ENCODE measurements around the gene HSD17B7.
A peak's percentile ranks its signal among the peaks of the same experiment; 100 is the strongest.
"Not testable (repeated sequence)": the region's sequence is repeated elsewhere in the genome, so short reads cannot be mapped to it uniquely, and the experiment has no call there.

HSD17B7 gene, protein sequence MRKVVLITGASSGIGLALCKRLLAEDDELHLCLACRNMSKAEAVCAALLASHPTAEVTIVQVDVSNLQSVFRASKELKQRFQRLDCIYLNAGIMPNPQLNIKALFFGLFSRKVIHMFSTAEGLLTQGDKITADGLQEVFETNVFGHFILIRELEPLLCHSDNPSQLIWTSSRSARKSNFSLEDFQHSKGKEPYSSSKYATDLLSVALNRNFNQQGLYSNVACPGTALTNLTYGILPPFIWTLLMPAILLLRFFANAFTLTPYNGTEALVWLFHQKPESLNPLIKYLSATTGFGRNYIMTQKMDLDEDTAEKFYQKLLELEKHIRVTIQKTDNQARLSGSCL

GRCh38 chr1:162790303-162790984, at the start of gene HSD17B7:
HSD17B7 (plus strand) TSS chr1:162790702; CDS start chr1:162790801, 99 bp downstream.
- DNase-seq: peak; percentile 60

DNA sequence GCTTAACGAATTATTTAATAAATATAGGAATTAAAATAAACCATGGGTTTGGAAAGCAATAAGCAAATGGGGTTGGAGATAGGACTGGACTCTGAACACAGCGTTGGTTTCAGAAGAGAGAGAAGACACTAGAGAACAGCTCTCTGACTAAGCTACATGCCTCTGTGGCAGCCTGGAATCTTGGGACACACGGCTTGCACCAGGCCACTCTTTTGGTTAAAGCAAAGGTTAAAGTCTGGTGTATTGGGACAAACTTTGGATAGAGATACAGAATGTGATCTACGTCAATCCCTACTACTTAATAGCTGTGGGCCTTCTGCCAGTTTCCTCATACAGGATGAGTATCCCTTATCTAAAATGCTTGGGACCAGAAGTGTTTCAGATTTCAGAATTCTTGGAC, 49.7 kb upstream of the HSD17B7 start:
- no peak for DNase-seq

GRCh38 chr1:162741574-162741973, 48.9 kb upstream of the HSD17B7 start:
- no peak for DNase-seq

DNA sequence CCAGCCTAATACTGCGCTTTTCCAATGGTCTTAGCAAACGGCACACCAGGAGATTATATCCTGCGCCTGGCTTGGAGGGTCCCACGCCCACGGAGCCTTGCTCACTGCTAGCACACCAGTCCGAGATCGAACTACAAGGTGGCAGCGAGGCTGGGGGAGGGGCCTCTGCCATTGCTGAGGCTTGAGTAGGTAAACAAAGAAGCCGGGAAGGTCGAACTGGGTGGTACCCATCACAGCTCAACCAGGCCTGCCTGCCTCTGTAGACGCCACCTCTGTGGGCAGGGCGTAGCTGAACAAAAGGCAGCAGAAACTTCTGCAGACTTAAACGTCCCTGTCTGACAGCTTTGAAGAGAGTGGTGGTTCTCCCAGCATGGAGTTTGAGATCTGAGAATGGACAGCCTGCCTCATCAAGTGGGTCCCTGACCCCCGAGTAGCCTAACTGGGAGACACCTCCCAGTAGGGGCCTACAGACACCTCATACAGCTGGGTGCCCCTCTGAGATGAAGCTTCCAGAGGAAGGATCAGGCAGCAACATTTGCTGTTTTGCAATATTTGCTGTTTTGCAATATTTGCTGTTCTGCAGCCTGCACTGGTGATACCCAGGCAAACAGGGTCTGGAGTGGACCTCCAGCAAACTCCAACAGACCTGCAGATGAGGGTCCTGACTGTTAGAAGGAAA, 44.1 kb upstream of the HSD17B7 start:
- DNase-seq: not testable (repeated sequence)

GRCh38 chr1:162753001-162753658, 37.4 kb upstream of the HSD17B7 start:
- DNase-seq: no peak

DNA sequence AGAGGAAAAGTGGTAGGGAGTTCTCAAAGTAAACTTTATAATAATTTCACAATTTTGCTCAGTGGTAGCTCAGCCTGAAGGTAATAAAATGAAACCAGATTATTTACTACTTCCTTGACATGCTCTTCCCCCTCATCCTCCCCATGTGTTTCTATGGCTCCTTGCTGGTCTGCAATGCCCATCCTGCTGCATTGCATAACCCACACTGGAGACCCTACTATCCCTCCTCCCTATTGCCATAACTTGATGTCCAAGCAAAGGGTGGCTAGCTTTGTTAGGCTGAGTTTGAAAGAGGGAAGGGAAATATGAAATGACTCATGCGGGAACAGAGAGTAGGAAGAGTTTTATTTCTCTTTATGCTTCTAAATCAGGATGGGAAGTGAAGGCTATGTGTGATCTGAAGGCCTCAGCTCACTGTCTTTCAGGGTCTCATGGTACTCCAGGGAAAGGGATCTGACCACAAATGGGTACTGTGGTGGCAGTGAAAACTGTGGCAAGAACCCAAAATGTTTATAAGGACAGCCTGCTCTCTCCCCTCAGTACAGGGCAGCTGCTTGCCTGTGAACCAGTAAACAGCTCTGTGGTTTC, 36.4 kb upstream of the HSD17B7 start:
- no peak for DNase-seq

DNA sequence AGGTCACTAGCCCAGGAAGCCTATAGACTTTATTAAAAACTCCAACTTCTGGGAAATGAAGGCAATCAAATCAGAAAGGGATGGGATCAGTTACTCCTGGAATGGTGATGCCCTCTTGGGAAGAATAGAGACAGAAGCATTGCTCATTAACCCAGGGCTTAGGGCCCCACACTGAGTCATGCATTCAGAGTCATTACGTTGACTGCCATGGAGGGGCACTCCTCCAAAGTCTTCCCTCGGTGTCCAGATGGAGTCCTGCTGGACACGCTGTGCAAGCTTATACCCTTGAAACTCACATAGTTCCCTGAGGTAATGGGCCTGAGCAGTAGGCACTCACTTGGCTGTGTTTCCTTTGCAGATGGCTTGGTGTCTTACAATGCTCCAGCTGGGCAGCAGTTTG, 35.2 kb upstream of the HSD17B7 start:
- no peak for DNase-seq

GRCh38 chr1:162756523-162756922, 34.0 kb upstream of the HSD17B7 start:
- DNase-seq: no peak

- DNase-seq: no peak
Measured at GRCh38 chr1:162757476-162757875, 33.0 kb upstream of the HSD17B7 start.

DNA sequence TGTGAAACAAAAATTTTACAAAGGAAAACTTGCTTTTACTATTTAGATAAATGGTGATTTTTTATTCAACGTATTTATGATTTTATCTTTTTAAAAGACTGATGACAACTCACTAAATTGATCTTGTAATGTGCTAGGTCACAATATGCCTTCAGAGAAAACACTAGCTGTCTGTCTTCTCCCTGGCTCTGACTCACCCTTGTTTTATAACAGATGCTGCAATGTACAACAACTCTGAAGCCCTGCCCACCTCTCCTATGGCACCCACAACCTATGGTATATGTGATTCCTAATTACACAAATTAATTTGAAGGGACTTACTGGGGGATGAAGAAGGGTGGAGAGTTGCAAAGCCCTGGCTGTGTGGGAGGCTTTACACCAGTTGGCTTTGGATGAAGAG, 24.7 kb upstream of the HSD17B7 start:
- DNase-seq: no peak

DNA sequence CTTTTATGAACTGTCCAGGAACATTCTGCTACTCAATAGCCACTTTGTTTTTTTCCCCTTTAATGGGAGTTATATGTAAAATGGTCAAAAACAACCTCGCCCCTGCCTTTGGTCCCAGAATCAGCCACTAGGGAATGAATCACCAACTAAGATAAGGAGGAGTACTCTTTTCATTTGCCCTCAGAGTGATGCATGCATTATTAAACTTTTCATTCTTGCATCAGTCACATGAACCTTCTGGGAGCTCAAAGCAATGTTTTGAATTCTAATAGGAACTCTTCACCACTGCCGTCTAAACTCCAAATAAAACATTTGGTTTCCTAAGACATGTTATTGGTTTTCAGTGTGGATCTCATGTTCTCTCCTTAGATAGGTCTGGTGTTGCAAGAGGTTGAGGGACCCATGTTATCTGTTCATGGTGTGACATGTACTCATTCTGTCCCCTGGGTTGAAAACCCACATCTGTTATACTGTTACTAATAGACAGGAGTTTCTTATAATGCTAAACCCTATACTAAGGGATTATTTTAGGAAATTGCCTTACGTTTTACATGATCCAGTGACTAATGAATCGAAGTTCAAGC, 17.8 kb upstream of the HSD17B7 start:
- no peak for DNase-seq

DNA sequence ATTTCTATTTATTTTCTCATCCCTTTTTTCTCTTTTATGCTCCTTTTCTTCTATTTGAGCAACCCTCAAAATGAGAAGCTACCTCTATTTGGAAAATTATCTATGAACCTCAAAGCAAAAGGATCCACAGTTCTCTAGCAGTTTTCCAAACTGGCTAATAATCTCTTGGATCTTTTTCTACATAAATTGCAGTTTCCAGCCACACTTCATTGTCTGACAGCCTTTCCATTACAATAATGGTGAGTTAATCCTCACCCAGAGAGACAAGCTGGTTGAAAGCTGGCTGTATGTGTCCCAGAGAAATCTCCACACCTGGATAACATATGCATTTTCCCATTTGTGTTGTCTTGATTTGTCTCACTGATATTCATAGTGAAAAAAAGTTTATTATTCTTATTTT, 16.5 kb upstream of the HSD17B7 start:
- DNase-seq: no peak

- DNase-seq: no peak
Measured at GRCh38 chr1:162779043-162779442, 11.5 kb upstream of the HSD17B7 start.

DNA sequence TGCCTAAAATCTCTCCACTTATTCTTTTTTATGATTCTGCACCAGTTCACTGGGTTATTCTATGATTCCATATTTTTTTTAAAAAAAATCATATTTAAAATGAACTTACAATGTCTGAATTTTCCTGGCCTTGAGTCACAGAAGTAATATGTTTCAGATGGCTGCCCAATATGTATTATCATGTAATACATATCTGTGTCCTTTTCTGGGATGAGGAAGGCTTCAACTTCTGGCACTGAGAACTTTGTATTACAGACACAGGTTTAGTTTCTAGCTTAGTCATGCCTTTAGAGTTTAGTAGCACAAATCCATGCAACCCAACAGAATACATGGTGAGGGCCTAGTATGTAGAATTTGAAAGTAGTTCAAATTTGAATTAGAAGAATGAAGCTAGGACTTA, 7.8 kb upstream of the HSD17B7 start:
- DNase-seq: no peak

DNA sequence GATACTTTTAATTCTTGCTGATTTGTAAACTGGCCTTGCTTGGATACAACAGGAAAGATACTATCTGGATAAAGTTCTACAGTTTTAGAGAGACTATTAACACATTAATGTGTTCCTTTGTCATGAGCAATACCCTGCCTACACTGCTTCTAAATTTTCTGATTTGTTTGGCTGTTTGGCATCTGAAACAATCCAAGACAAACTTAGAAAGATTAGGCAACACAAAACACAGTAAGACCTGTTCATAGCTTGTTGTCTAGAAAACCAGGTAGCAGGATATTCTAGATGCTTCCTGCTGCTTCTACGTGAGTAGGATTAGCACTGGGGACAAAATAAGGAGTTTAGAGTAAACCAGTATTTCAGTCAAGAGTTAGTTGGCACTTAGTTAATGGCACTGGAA, 5.6 kb upstream of the HSD17B7 start:
- not testable (repeated sequence) for DNase-seq

DNA sequence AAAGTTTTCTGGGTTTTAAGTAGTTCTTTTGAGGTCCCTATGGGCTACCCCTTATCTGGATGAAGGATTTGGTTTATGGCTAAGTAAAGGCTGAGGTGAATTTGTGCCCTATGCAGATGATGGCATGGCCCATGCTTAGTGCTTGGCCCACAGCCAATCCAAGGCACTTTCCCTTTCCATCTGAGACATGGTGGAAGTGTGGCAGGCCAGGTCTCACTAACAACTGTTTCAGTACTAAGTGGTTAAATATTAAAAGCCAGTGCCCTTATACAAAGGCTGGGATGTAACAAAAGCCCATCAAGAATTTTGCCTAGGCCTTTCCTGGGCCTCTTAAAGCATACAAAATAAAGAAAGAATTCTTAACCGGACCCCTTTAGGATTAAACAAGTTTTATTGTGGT, 1.7 kb upstream of the HSD17B7 start:
- DNase-seq: not testable (repeated sequence)

DNA sequence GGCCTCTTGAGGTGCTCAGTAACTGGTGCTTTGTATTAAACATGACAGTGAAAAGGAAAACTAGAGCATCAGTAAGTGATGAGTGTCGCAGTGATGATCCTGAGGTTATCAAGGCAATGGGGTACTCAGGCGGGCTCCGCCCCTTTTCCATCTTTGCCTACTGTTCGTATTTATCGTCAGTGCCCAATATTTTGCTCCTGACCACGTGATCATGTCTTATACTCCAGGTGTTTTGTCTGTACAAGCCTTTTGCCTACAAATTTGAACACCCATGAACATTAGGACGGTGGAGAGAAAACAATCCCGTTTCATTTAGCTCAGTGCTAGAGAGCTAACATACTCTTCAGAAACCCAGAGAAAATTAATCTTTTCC, 469 bp downstream of the HSD17B7 start:
- not testable (repeated sequence) for DNase-seq

- DNase-seq: not testable (repeated sequence)
Measured at GRCh38 chr1:162794284-162794683, 3.8 kb downstream of the HSD17B7 start.

GRCh38 chr1:162796617-162797279, 6.2 kb downstream of the HSD17B7 start:
- DNase-seq: not testable (repeated sequence)

- DNase-seq: not testable (repeated sequence)
Measured at GRCh38 chr1:162799995-162800830, 9.7 kb downstream of the HSD17B7 start.

- DNase-seq: not testable (repeated sequence)
Measured at GRCh38 chr1:162807503-162807902, 17.0 kb downstream of the HSD17B7 start.

All from activated CD4-positive, alpha-beta T cell treated with anti-CD3 and anti-CD28 coated beads for 1 hour (primary cell).